OCI-M2 (cell line): Measurements from ENCODE around the gene ASCL3.
"Not testable (repeated sequence)": the region's sequence is repeated elsewhere in the genome, so short reads cannot be mapped to it uniquely, and the experiment has no call there.

Experiments used
- DNase-seq: peaks from one replicate; lab custom pipeline; 2025; ENCODE audit not compliant: unreplicated experiment; lab: John Stamatoyannopoulos, UW

ASCL3 gene

DNA sequence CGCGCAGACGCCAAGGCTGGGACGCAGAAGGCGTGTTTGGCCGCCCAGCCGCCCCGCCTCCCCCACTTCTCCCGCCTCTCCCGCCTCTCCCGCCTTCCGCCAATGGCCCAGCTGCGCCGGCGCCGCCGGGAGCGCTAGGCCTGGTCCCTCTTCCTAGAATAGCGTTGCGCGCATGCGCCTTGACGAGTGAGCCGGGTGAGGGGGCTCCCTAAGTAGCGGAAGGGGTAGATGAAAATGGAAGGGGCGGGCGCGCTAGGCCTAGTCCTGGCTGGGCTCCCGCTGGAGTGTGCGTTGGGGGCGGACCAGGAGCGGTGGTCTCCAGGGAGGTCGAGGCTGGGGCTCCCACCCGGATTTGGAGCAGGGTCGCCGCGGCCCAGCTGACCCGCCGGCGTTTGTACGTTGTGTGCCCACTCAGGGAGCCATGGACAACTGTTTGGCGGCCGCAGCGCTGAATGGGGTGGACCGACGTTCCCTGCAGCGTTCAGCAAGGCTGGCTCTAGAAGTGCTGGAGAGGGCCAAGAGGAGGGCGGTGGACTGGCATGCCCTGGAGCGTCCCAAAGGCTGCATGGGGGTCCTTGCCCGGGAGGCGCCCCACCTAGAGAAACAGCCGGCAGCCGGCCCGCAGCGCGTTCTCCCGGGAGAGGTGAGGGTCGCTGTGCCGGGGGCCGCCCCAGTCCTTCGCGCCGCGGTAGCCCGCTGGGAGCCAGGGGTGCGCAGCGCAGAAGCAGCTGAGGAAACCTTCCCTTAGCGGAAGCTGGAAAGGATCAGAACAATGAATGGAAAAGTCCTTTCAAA is 31.6 kb downstream of the ASCL3 start, which contains the start of gene AKIP1:
AKIP1 (plus strand) TSS at position 161 of the 795 bp plus-strand sequence; CDS start at position 422, 261 bp downstream.
- DNase-seq, result no peak

DNA sequence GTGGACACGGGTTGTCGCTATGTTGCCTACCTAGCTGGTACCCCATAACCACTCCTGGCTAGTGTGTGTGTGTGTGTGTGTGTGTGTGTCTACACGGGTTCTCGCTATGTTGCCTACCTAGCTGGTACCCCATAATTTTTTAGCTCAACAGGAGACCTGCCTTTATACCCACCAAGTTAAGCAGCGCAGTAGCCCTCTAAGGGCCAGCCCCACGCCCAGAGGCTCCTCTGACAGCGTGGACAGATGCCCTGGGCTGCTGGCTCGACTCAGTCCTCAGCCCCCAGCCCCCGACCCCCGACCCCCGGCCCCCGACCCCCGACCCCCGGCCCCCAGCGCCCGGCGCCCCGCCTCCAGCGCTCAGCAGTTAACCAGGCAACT is 32.2 kb downstream of the ASCL3 start:
- DNase-seq, result no peak

GRCh38 chr11:8908099-8908498 is 34.7 kb downstream of the ASCL3 start:
- DNase-seq, result no peak

DNA sequence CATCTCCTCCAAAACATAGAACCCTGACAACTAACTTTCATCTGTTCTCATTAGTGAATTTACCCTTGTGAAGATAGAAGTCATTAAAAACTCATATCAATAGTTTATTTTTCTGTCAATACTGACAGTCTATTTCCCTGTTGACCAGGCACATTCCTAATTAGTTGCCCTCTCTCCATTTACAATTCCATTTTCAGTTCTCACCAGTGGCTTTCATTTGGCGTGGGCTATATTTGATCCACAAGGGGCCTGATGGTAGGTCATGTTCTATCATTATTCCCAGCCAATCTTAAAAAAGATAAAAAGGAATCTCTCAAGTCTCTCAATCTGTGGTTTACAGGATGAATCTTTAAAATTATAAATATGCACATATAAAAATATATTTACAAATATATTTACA is 35.7 kb downstream of the ASCL3 start:
- no peak for DNase-seq

DNA sequence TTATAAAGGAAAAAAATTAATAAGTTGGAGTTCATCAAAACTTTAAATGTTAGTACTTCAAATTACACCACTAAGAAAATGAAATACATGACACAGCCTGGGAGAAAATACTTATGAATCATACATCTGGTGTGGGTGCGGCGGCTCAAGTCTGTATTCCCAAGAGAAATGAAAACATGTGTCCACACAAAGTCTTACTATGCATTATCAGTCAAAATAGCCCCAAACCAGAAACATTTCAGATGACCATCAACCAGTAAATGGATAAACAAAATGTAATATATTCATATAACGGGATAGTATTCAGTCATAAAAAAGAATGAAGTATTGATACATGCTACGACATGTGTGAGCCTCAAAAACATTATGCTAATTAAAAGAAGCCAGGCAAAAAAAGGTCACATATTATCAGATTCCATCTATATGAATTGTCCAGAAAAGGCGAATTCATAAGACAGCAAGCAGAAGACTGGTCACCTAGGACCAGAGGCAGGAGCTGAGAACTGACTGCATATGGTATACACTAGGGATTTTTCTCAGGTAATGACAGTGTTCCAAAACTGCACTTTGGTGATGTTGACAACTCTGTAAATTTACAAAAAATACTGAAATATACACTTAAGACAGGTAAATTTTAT is 37.2 kb downstream of the ASCL3 start:
- no peak for DNase-seq

DNA sequence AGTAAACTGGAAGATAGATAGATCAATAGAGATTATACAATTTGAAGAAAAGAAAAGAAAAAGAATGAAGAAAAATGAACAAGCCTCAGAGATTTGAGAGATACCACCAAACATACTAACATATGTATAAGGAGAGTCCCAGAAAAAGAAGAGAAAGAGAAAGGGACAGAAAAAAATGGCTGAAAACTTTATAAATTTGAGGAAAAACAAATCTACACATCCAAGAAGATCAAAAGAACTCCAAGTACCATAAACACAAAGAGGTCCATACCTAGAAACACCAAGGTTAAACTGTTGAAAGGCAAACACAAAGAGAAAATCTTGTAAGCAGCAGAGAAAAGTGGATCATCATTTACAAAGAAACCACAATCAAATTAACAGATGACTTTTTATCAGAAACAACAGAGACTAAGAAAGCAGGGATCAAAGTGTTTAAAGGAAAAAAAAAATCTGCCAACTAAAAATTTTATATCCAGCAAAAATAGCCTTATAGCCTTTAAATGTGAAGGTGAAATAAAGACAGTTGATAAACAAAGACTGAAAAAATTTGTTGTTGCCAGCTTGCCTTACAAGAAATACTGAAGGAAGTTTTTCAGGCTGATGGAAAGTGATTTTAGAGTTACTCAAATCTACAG is 43.6 kb downstream of the ASCL3 start:
- DNase-seq, result no peak

GRCh38 chr11:8891185-8891584 is 51.6 kb downstream of the ASCL3 start:
- DNase-seq, result not testable (repeated sequence)
